GM12878 (cell line): Measurements from ENCODE around the gene ETS1. TPM values are rescaled to one million over a fixed set of nuclear protein-coding genes. Genes with fewer than 3 reads are reported as not detected.

Experiments
- ATAC-seq: fragments of 200-7000 bp; cut with Tn5 transposase; 3 replicates; pipeline ENCODE4 v1.9.1; 2020; ENCODE audit warnings: mild to moderate bottlenecking, moderate library complexity
- BruUV-seq: library from RNA; stranded (reverse); fragments of 400-500 nt; replicated peaks from 2 replicates; lab custom pipeline; 2021; lab: Mats Ljungman, UMichigan
- CTCF ChIA-PET: fragments of 300-600 bp; sonication (Branson Sonifier 250); formaldehyde crosslinking; extraction: SDS; loops from one replicate; lab custom pipeline; 2021; ENCODE audit warnings: inconsistent platforms; lab: Yijun Ruan, JAX
- POLR2A ChIA-PET: fragments of 350-600 bp; formaldehyde crosslinking; extraction: SDS; loops from one replicate; lab custom pipeline; 2021; ENCODE audit warnings: inconsistent platforms; lab: Charles Lee
- RAD21 ChIA-PET: fragments of 300-600 bp; sonication (Branson Sonifier 250); formaldehyde crosslinking; loops from one replicate; lab custom pipeline; 2023; ENCODE audit warnings: antibody characterized with exemption; ENCODE audit not compliant: unreplicated experiment; lab: Charles Lee
- SMC1A ChIA-PET: fragments of 300-600 bp; sonication (Branson Sonifier 250); formaldehyde crosslinking; loops from one replicate; lab custom pipeline; 2023; ENCODE audit not compliant: unreplicated experiment, uncharacterized antibody; lab: Charles Lee
- DNase-seq: peaks from one replicate; pipeline ENCODE4 v3.0.0-alpha.2; 2011; ENCODE audit warnings: low read depth, low spot score
- FAIRE-seq: peaks from 3 replicates; lab custom pipeline; 2011; peaks lifted over from hg19 to GRCh38; lab: Jason Lieb, UNC
- H2AFZ ChIP-seq: 2 replicates; pipeline ENCODE4 v1.6.0; 2011; ENCODE audit warnings: low read depth, low read length, control low read depth; ENCODE audit not compliant: control insufficient read depth
- H3K27ac ChIP-seq: 2 replicates; pipeline ENCODE4 v1.5.1; 2011; ENCODE audit warnings: control low read depth; ENCODE audit not compliant: control insufficient read depth, insufficient read depth
- H3K27me3 ChIP-seq, 2 experiments: replicated peaks in 1 of 2; 2 replicates each; pipeline versions ENCODE4 v1.6.0 to v1.6.1; 2011; ENCODE audit warnings: low read length in 1 of 2; ENCODE audit not compliant: control insufficient read depth in 2 of 2, insufficient read depth in 2 of 2
- H3K36me3 ChIP-seq, 2 experiments: 2 replicates each; pipeline ENCODE4 v1.5.1; 2011; ENCODE audit warnings: low read length in 1 of 2; ENCODE audit not compliant: control insufficient read depth in 2 of 2, insufficient read depth in 2 of 2
- H3K4me1 ChIP-seq: 2 replicates; pipeline ENCODE4 v1.6.1; 2011; ENCODE audit warnings: mild to moderate bottlenecking, low read length, moderate library complexity, mixed read lengths; ENCODE audit not compliant: control insufficient read depth, insufficient read depth
- H3K4me2 ChIP-seq: 2 replicates; pipeline ENCODE4 v1.6.0; 2011; ENCODE audit warnings: control low read depth; ENCODE audit not compliant: control insufficient read depth, insufficient read depth
- H3K4me3 ChIP-seq: fragments of 200-600 bp; sonication (generic); 2 replicates; pipeline ENCODE4 v1.5.1; 2016
- H3K79me2 ChIP-seq: 2 replicates; pipeline ENCODE4 v1.6.0; 2011; ENCODE audit warnings: low read length; ENCODE audit not compliant: control insufficient read depth, insufficient read depth
- H3K9ac ChIP-seq: 2 replicates; pipeline ENCODE4 v1.8.0; 2011; ENCODE audit warnings: low read length, control low read depth, mixed read lengths; ENCODE audit not compliant: control insufficient read depth, insufficient read depth
- H3K9me3 ChIP-seq: replicated peaks from 3 replicates; pipeline ENCODE4 v1.5.1; 2011; ENCODE audit warnings: mild to moderate bottlenecking, low read length; ENCODE audit not compliant: control insufficient read depth, insufficient read depth
- H4K20me1 ChIP-seq: 2 replicates; pipeline ENCODE4 v1.6.0; 2011; ENCODE audit not compliant: control insufficient read depth, insufficient read depth
- CREM ChIP-seq: IDR thresholded peaks from 2 replicates; pipeline ENCODE4 v1.6.1; 2014; ENCODE audit warnings: antibody characterized with exemption, low read depth
- IKZF1 ChIP-seq: fragments of 450-650 bp; conservative IDR thresholded peaks from 2 replicates; pipeline ENCODE4 v1.6.1; 2017; ENCODE audit warnings: antibody characterized with exemption, mild to moderate bottlenecking
- IKZF2 ChIP-seq, 2 experiments: fragments of 450-650 bp; IDR thresholded peaks; 2 replicates each; pipeline ENCODE4 v1.6.1; 2017; ENCODE audit warnings: mild to moderate bottlenecking in 2 of 2, moderate library complexity in 2 of 2
- JUNB ChIP-seq: IDR thresholded peaks from 2 replicates; pipeline ENCODE4 v1.6.1; 2016; ENCODE audit warnings: antibody characterized with exemption, mild to moderate bottlenecking
- MEF2B ChIP-seq: fragments of 450-650 bp; IDR thresholded peaks from 2 replicates; pipeline ENCODE4 v1.6.1; 2018; ENCODE audit warnings: mild to moderate bottlenecking, moderate library complexity; ENCODE audit not compliant: partially characterized antibody, poor library complexity, severe bottlenecking
- RUNX3 ChIP-seq: IDR thresholded peaks from 2 replicates; pipeline ENCODE4 v1.6.1; 2012; ENCODE audit warnings: low read length, inconsistent platforms
- WGBS: methylation state at CpG from one replicate; pipeline ENCODE4 v1.1.6; 2016; ENCODE audit warnings: low lambda C conversion rate; ENCODE audit not compliant: insufficient replicate concordance, insufficient coverage; ENCODE audit errors: missing lambda C conversion rate; 5-methylcytosine and 5-hydroxymethylcytosine counted together
- in situ Hi-C: fragments of 300-500 bp; cut with MboI; formaldehyde crosslinking; loops from 9 replicates; pipeline ENCODE4 v1.14.3; 2018; ENCODE audit warnings: mixed read lengths
- intact Hi-C: fragments of 100-400 bp; cut with micrococcal nuclease; formaldehyde crosslinking; loops from one replicate; pipeline ENCODE4 v1.14.2; 2022; ENCODE audit not compliant: unreplicated experiment
- polyA plus RNA-seq, 11 experiments: library from polyadenylated mRNA; depleted of rRNA in 4 of 11; unstranded in 6 of 11; stranded (reverse) in 5 of 11; fragments of >200 nt; fragmentation: Nextera tagmentation in 4 of 11; fragmentation: Illumina TruSeq in 1 of 11; extraction: Ambion mirVana in 4 of 11; extraction: Trizol in 1 of 11; gene quantifications; 1 replicate in 1 of 11; 2 replicates in 10 of 11; pipeline versions ENCODE4 v1.2.1 to v1.2.3, GENCODE V29; 2011 to 2016; ENCODE audit warnings: inconsistent platforms in 2 of 11, missing spikeins in 2 of 11, low read depth in 1 of 11
- total RNA-seq, 4 experiments: library from RNA; depleted of rRNA in 3 of 4; stranded (reverse); fragments of >200 nt in 3 of 4; fragmentation: Illumina TruSeq in 1 of 4; extraction: Trizol in 1 of 4; gene quantifications; 2 replicates each; pipeline versions ENCODE4 v1.2.1 to v1.2.3, GENCODE V29; 2013 to 2021
- TF ChIP-seq, protein P1 (sequence below): fragments of 450-650 bp; IDR thresholded peaks from 2 replicates; pipeline ENCODE4 v1.6.1; 2016; ENCODE audit warnings: mild to moderate bottlenecking

Gene ETS1
- total and polyA plus RNA-seq, 10 of the 15 experiments (the other 5 are each of a cell fraction or from before 2014, with no cell fraction given) = 12.5 to 112 (median 55.5) TPM

DNA sequence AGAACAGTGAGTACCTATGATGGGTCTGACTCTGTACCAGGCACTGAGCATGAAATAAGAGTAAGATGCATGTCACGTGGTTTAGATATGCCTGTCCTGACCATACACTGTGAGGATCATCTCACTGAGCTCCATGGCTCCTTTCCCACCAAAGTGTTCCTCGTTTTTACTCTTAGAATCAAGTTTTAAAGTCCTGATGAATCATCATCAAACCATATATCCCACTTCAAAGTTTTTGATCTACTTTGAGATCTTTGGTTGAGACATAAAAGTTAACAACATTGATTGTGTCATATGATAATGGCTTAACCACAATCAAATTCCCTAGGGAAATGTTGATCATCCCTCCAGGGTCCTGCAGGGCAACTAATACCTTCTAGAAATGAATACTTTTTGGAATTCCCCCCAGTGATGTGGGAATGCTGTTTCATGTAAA lies 12.8 kb downstream of the ETS1 start:
- Histone ChIP-seq H3K27ac (no peak overlapping the region), H3K4me1 (peaks cover 13% of the 10 kb centered on the region), H2AFZ (no peak overlapping the region), H3K4me2 (no peak overlapping the region), H3K36me3 (no peaks in the 10 kb centered on the region), H3K79me2 (no peaks in the 10 kb centered on the region), H3K27me3 (no peaks in the 10 kb centered on the region), H3K4me3 (no peak overlapping the region), H4K20me1 (no peaks in the 10 kb centered on the region), H3K9ac (no peak overlapping the region), H3K9me3 (no peaks in the 10 kb centered on the region)
- intact Hi-C loops (no loop called here), in situ Hi-C loops (no loop called here)
- POLR2A ChIA-PET = interaction anchor here (0.5 to 0.8 kb wide), 2 partner anchors 22 to 163 kb away, joined by 3 read pairs; no protein-coding TSS in a partner anchor
- SMC1A ChIA-PET = interaction anchor here (0.7 to 3.0 kb wide), 6 partner anchors 15 to 56 kb away, joined by 3 to 8 read pairs (median 4); no protein-coding TSS in a partner anchor
- CTCF ChIA-PET = interaction anchor here (0.9 to 1.2 kb wide), 5 partner anchors 9 to 56 kb away, joined by 3 to 4 read pairs (median 4); no protein-coding TSS in a partner anchor
- FAIRE-seq (no peak), ATAC-seq (peak; percentile 33; the same call in 1 of the 3 replicates), DNase-seq (no peak)
- TF ChIP-seq RUNX3 (peak; percentile 61; the same call in 1 of the 2 replicates), IKZF2 (IDR thresholded peaks at IDR 0.05) (0 out of 4 replicates have a peak, but pooled peaks of 1 of the 2 experiments have one; percentile 16), IKZF1 (0 out of 2 replicates have a peak, but pooled peaks have one; percentile 24), CREM (no peak), JUNB (no peak; the same call in 1 of the 2 replicates), MEF2B (peak; percentile 64)
- TF ChIP-seq, protein P1, sequence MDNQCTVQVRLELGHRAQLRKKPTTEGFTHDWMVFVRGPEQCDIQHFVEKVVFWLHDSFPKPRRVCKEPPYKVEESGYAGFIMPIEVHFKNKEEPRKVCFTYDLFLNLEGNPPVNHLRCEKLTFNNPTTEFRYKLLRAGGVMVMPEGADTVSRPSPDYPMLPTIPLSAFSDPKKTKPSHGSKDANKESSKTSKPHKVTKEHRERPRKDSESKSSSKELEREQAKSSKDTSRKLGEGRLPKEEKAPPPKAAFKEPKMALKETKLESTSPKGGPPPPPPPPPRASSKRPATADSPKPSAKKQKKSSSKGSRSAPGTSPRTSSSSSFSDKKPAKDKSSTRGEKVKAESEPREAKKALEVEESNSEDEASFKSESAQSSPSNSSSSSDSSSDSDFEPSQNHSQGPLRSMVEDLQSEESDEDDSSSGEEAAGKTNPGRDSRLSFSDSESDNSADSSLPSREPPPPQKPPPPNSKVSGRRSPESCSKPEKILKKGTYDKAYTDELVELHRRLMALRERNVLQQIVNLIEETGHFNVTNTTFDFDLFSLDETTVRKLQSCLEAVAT = no peak
- no TSS peak for BruUV-seq
- RAD21 ChIA-PET = interaction anchor here (0.7 kb wide), 1 partner anchor 54 kb away, joined by 3 read pairs; no protein-coding TSS in a partner anchor
- 42% methylated on average over 2 of the region's 2 CpGs for WGBS
